ELF-1 (cell line): ENCODE results near the gene NOSTRIN.
"Not testable (repeated sequence)": the region's sequence is repeated elsewhere in the genome, so short reads cannot be mapped to it uniquely, and the experiment has no call there.

ENCODE experiments used
- DNase-seq: peaks from one replicate; pipeline ENCODE4 v3.0.0-alpha.2; 2016; ENCODE audit warnings: low read depth, low spot score

Gene NOSTRIN

DNA sequence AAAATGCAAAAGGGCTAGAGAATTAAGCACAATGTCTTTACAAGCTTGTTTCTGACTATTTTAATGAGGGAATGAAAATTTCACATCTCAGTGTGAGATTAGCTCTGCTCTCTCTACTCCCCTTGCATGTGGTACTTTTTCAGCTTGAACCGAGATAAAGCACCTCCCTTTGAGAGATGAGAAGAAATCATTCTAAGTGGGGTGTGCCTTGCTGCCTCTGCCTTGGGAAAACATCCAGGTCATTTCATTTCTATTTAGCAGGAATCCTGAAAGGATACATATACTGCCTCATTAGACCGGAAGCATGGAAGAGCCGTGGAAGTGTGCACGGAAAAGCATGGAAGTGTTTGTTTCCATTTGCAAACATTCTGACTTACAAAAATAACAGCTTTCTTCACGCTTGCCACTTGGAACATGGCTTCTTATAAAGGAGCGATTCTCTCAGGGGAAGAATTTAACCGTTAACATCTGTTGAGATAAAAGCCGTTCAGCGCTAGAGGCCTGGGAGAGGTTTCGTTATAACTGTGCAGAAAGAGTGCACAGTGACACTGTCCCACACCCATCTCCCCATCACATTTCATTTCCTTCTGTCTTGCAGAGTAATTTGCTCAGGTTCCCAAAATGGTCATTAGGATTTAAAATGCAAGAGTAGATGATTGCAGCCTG lies 16.7 kb downstream of the NOSTRIN start:
- no peak for DNase-seq

DNA sequence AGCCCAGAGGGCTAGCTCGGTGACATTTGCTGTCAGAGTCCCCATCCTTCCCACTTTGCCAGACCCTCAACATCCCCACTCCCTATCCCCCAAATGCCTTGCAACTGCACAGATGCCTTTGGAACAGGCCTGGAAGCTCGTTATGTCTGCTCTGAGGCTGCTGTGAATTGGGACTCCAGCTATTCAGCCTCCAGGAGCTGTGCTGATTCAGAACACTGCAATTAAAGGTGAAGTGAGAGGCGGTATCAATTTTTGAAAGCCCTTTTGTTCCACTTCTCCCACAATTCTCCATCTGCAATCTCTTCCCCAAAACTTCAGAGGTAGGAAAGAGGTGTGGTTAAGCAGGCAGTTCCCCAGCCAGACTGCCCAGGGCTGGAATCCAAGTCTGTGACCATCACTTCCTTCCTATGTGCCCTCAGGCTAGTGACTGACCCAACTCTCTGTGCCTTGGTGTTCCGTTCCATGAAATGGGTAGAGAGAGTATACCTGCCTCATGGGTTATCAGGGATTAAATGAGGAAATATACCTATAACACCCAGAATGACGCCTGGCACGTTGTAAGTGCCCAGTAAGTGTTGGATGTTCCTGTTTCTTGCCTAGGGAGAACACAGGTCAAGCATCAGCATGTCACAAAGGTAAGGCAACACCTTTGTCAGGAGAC lies 17.5 kb downstream of the NOSTRIN start:
- DNase-seq: no peak

DNA sequence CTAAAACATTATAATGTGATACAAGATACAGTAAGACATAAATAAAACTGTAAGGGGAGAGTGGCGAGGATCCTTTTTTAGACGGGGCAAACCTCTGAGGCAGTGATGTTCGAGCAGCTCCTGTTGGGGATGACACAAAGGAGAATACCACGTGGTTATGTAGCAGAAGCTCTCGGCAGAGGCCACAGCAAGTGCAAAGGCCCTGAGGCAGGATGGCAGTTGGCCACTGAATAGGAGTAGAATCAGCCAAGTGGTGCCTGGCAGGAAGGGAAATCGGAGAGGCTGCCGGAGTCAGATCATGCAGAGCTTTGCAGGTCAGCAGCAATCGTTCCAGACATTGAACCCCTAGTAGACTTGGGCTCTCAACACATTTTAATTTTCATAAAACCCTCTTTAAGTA lies 19.1 kb downstream of the NOSTRIN start:
- DNase-seq: no peak

DNA sequence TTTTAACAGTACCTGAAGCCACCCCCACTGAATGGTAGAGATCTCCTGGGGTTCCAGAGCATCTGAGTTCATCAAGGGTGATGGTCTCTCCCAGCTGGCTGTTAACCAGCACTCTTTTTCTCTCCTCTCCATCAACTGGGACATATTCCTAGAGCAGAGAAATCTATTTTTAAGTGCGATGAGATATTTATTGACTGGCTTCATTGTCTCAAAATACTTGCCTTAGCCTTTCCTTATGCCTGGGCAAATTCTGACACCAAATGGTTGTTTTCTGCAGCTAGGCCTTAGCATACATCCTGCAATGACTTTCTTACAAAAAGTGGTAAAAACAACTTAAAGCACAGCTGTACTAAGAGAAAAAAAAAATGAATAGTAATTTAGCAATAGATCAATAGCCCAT lies 19.6 kb downstream of the NOSTRIN start:
- no peak for DNase-seq

DNA sequence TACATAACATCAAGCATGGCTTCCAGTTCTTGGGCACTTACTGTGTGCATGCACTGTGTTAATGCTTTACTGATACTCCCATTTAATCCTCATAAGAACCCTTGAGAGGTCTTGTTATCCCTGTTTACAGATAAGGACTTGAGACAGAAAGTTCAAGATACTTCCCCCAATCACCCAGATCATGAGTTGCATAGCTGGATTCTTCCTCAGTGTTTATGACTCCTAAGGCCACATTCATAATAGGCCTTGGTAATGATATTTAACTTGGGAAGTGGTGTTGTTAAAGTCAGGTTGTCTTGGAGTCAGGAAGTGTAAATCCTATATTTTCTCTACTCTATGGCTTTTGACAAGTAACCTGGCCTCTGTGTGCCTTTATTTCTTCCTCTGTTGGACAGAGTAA lies 22.7 kb downstream of the NOSTRIN start:
- no peak for DNase-seq

DNA sequence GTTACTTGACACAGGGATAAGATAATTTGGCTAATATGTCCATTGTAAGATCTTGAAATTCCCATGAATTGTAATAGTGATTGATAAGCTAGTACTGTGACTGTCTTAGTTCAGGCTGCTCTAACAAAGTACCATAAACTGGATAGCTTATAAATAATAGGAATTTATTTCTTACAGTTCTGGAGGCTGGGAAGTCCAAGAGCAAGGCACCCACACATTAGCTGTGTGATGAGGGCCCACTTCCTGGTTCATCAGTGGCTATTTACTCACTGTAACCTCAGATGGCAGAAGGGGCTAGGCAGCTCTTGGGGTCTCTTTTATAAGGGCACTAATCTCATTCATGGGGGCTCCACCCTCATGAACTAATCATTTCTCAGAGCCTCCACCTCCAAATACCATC lies 28.5 kb downstream of the NOSTRIN start:
- no peak for DNase-seq

DNA sequence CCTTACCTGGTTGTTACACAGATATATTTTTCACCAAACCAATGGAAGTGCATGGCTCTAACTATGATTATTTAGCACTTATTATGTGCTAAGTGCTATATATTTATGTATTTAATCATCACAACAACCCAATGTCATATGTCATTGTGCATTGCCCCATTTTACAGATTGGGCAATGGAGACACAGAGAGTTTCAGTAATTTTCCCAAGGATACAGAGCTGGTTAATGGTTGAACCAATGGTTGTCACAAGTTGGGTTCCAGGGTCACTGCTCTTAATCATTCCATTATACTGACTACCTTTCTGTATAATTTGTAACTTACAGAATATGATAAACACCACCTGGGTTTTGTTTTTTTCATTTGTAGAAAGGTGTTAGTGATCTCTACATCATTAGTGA lies 29.2 kb downstream of the NOSTRIN start:
- DNase-seq: no peak

DNA sequence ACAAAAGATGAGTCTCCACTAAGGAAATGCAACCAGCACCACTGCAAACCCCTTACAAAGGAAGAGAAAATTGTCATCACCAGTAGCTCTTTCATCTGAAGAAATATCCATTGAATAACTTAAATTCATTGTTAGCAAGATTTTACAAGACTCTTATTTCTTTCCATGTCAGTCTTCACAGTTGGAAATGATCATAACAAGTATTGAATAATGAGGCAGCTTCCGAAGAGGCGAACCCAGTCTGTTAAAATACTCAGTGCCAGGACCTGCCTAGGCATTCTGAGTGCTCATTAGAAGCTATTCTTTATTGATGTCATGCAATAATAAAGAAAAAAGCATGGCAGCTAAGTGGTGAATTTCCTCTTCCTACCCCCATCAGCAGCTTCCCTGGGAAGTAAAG lies 33.5 kb downstream of the NOSTRIN start:
- DNase-seq: no peak

DNA sequence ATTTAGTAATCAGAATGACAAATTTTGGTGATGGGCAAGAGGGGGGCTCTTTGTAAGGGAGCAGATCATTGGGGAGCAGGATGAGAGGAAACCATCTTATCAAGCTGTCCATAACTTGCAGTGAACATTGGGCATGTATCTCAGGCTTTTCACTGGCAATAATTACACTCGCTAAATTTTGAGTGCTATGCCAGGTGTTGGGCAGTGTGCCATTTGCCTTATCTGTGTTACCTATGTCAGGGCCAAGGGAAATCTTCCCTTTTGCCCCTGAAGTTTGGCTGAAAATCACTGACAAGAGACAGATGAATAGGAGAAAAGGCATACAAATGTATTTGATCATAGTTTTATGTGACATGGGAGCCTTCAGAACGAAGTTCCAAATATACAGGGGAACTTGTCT lies 39.0 kb downstream of the NOSTRIN start:
- no peak for DNase-seq

DNA sequence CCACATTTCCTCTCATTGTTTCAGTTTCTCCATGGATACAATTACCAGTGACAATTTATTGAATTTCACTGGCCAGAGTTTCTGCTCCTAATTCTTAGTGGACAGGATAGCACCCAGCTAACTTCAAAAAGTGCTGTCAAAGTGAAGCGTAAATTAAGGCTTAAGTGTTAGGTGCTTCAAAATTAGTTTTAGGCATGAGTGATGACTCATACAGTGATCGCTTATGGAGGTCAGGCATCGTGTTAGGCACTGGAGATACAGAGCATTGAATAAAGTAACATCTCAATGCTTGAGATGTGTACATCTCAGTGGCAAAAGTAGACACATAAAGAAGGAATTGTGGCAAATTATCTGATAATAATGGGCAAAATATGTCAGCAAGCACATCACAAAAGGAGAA lies 40.8 kb downstream of the NOSTRIN start:
- no peak for DNase-seq

DNA sequence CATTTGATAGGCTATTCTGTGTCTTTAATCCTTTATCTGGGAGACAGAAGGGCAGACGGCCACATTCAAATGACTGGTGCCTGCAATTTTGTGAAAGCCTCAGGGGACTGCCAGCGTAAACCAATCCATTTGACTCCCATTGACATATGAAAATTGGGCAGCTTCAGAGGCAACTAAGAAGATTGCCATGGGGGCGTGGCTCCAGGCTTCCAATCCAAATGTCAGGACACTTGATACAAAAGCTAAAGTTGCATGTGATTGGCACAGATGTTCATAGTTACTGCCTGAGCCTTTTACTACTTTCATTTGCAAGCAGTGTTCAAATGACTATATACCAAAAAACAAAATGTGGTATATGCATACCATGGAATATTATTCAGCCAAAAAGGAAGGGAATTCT lies 45.8 kb downstream of the NOSTRIN start:
- DNase-seq: peak; percentile 5

DNA sequence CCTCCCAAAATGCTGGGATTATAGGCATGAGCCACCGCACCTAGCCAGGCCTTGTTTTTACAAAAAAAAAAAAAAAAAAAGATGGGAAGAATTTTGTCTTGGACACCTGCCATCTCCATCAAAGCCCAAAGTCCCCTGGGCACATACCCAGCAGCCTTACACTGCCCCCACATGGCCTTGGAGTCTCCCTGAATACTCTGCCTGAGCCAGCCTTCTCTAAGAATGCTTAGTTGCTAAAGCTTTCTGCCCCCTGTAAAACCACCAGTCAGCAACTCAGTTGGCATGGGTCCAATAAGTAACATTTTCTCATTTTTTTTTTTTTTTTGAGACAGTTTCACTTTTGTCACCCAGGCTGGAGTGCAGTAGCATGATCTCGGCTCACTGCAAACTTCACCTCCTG lies 47.2 kb downstream of the NOSTRIN start:
- DNase-seq: peak; percentile 21

DNA sequence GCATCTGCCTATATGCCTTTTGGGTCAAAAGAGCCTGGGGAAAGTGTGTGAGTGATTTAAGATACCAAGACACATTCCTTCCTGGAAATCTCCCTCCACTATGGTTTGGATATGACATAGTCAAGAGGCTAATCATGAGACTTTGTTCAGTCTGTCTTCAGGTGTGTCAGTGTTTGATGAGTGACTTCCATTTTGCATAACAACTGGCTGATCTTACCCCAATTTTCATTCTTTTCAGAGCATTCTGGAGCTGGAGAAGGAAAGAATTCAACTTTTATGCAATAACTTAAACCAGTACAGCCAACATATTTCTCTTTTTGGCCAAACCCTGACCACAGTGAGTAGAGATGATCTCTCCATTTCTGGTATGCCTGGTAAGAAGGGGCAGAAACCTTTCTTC lies 48.4 kb downstream of the NOSTRIN start:
- DNase-seq: no peak

DNA sequence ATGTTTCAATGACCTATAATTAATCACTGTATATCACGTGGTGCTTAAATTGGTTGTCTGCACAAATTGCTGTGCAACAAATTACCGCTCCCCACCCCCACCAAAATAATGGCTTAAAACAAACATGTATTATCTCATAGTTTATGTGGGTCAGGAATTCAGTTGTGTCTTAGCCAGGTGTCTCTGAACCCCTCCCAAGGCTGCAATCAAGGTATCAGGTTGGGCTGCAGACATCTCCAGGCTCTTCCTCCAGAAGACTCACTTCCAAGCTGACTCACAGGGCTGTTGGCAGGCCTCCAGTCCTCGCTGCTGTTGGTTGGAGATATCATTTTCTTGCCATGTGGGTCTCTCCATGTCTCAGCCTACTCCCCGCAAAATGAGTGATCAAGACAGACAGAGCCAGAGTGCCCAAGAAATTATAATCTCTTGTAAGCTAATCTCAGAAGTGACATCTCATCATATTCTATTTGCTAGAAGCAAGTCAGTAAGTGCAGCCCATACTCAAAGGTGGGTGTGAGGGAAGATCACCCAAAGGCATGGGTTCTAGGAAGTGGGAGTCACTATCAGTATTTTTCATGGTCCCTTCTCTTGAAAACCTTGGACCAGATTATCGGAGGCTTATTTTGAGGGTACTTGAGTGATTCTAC lies 49.4 kb downstream of the NOSTRIN start:
- no peak for DNase-seq

DNA sequence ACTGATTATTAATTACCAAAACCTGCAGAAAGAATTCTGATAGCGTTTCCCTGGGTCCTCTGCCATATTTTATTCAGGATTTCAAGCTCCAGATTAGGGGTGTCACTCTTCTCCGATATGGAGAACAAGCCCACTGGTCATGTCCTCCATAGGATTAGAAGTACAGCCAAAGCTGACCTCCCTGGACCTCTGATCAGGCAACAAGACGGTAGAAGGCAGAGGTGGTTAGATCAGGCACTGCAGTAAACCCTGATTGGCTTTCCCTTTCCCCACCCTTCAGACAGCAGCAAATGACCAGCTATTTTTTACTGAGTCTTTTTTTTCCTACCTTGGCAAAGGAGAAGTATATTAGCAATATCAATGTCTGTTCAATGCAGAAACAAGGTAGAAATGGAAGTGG lies 50.0 kb downstream of the NOSTRIN start:
- DNase-seq: no peak

DNA sequence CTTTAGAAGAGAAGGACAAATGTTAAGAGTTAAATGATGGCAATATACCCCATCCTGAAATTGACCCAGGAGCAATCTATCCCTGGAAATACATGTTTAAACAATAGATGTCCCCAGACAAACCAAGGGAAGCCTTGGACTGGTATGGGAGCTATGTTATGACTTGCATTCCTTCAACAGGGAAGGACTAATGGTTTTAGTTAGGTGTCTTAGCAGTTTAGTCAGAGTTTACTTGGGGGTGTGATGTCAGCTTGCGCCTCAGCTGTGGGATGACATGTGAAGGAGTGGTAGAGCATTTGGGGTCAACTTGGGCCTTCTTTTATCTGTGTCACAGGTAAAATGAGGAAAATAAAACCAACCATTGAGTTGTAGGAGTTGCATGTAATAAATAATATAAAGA lies 51.0 kb downstream of the NOSTRIN start:
- DNase-seq: no peak

DNA sequence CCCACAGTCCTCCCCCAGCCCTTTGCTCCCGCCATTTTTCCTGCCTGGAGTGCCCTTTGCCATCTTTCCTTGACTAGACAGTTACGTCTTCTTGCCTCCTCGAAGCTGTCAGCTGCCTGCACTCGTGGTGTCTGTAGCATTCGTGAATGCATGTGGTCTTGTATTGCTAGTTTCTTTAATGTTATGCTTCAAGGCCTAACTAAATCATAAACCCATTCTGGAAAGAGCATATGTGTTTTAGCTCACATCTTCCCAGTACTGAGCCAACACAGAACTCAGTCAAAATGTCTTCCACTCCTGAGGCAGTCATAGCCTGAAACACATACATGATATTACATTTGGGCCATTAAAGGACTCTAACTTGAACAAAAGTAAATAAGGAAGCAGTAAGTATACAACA lies 52.2 kb downstream of the NOSTRIN start:
- no peak for DNase-seq

DNA sequence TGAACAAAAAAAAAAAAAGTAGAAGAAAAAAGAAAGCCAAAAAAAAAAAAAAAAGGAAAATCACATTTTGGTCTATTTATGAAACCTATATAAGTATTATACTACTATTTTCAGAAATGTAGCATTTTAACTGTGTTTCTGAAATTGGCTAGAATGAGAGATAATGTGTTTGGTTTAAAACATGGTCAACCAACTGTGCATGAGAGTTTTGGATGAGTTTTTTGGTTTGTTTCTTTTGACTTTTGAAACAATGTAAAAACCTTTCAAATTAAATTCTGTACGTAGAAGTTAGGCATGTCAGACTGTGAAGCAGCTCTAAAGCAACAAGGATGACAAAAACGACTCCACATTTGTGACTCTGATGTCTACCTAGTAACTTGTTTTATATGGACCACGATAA lies 53.2 kb downstream of the NOSTRIN start:
- DNase-seq: no peak

DNA sequence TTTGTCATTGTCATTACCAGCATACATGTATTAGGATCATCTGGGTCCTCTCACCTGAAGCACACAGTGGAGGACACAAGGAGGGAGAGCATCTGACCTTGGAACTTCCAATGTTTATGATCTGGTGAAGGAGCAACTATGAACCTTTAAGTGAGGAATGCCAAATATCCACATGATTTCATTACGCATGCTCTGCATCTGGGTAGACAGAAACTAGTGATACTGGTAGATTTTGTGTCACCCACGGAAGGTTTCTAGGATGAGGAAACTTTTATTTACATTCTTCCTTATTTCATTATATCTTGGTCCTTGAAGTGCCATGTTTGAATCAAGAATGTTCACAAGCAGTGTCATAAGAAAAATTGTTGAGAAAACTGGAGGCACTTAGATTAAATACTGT lies 55.7 kb downstream of the NOSTRIN start:
- DNase-seq: no peak

DNA sequence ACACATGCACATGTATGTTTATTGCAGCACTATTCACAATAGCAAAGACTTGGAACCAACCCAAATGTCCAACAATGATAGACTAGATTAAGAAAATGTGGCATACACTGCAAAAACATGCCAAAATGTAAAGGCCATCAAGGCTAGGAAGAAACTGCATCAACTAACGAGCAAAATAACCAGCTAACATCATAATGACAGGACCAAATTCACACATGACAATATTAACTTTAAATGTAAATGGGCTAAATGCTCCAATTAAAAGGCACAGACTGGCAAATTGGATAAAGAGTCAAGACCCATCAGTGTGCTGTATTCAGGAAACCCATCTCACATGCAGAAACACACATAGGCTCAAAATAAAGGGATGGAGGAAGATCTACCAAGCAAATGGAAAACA lies 64.7 kb downstream of the NOSTRIN start:
- not testable (repeated sequence) for DNase-seq

DNA sequence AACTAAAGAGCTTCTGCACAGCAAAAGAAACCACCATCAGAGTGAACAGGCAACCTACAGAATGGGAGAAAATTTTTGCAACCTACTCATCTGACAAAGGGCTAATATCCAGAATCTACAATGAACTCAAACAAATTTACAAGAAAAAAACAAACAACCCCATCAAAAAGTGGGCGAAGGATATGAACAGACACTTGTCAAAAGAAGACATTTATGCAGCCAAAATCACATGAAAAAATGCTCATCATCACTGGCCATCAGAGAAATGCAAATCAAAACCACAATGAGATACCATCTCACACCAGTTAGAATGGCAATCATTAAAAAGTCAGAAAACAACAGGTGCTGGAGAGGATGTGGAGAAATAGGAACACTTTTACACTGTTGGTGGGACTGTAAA lies 67.9 kb downstream of the NOSTRIN start:
- DNase-seq: not testable (repeated sequence)

DNA sequence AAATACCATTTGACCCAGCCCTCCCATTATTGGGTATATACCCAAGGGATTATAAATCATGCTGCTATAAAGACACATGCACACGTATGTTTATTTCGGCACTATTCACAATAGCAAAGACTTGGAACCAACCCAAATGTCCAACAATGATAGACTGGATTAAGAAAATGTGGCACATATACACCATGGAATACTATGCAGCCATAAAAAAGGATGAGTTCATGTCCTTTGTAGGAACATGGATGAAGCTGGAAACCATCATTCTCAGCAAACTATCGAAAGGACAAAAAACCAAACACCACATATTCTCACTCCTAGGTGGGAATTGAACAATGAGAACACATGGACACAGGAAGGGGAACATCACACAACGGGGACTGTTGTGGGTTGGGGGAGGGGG lies 68.4 kb downstream of the NOSTRIN start:
- not testable (repeated sequence) for DNase-seq

DNA sequence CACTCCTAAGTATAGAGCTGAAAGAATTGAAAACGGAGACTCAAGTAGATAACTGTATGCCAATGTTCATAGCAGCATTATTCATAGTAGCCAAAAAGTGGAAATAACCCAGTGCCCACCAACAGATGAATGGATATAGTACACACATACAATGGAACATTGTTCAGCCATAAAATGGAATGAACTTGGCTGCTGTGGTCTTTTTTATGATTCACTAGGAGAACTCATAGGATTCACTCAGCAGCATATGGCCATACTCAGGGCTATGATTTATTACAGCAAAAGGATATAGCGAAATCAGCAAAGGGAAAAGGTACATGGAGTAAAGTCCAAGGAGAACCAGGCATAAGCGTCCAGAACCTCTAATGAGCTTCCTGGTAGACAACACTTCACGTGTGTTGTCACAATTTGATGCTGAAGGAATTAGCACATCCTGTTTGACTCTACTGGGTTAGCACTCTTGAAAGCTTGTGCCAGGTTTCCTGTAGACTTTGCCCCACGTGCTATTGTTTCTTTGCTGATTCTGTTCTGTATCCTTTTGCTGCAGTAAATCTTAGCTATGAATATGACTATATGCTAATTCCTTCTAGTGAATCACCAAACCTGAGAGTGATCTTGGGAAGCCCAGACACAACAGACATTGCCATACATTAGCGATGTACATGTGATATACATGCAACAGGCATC lies 72.1 kb downstream of the NOSTRIN start:
- DNase-seq: no peak
